MM.1S (cell line): ENCODE measurements around the gene PIGC.

Source experiments
- DNase-seq: peaks from one replicate; pipeline ENCODE4 v3.0.0-alpha.2; 2015
- H2AFZ ChIP-seq: fragments of 300-600 bp; sonication (generic); 2 replicates; pipeline ENCODE4 v1.6.0; 2016; ENCODE audit warnings: antibody characterized with exemption, low read length
- H3F3A ChIP-seq: fragments of 300-600 bp; sonication (generic); 2 replicates; pipeline ENCODE4 v1.6.1; 2016; ENCODE audit warnings: mild to moderate bottlenecking, antibody characterized with exemption, low read length, moderate library complexity, mixed read lengths; ENCODE audit not compliant: insufficient read depth
- H3K27ac ChIP-seq: fragments of 300-600 bp; sonication (generic); 2 replicates; pipeline ENCODE4 v1.5.1; 2016; ENCODE audit warnings: mild to moderate bottlenecking, low read length
- H3K27me3 ChIP-seq: fragments of 300-600 bp; sonication (generic); replicated peaks from 2 replicates; pipeline ENCODE4 v1.6.0; 2016; ENCODE audit warnings: low read length; ENCODE audit not compliant: insufficient read depth
- H3K36me3 ChIP-seq: fragments of 300-600 bp; sonication (generic); replicated peaks from 2 replicates; pipeline ENCODE4 v1.6.1; 2016; ENCODE audit warnings: mild to moderate bottlenecking, low read length, mixed read lengths; ENCODE audit not compliant: insufficient read depth
- H3K4me1 ChIP-seq: fragments of 300-600 bp; sonication (generic); 2 replicates; pipeline ENCODE4 v1.6.1; 2016; ENCODE audit warnings: low read length, mixed read lengths
- H3K4me2 ChIP-seq: fragments of 300-600 bp; sonication (generic); 2 replicates; pipeline ENCODE4 v1.6.0; 2016; ENCODE audit warnings: low read depth, low read length
- H3K4me3 ChIP-seq: fragments of 300-600 bp; sonication (generic); 2 replicates; pipeline ENCODE4 v1.5.1; 2016; ENCODE audit warnings: low read length, mixed read lengths
- H3K79me2 ChIP-seq: fragments of 300-600 bp; sonication (generic); 2 replicates; pipeline ENCODE4 v1.6.1; 2016; ENCODE audit warnings: mixed run types, low read length, mixed read lengths
- H3K9ac ChIP-seq: fragments of 300-600 bp; sonication (generic); 2 replicates; pipeline ENCODE4 v1.6.1; 2016; ENCODE audit warnings: low read length, mixed read lengths
- H3K9me2 ChIP-seq: fragments of 300-600 bp; sonication (generic); replicated peaks from 2 replicates; pipeline ENCODE4 v1.6.1; 2016; ENCODE audit warnings: mild to moderate bottlenecking, low read length, mixed read lengths; ENCODE audit not compliant: insufficient read depth
- H3K9me3 ChIP-seq: fragments of 300-600 bp; sonication (generic); replicated peaks from 2 replicates; pipeline ENCODE4 v1.6.1; 2016; ENCODE audit warnings: mild to moderate bottlenecking, low read length, mixed read lengths; ENCODE audit not compliant: insufficient read depth
- H4K20me1 ChIP-seq: fragments of 300-600 bp; sonication (generic); 2 replicates; pipeline ENCODE4 v1.6.1; 2016; ENCODE audit warnings: mild to moderate bottlenecking, low read length, moderate library complexity, mixed read lengths; ENCODE audit not compliant: insufficient read depth
- EZH2 ChIP-seq: fragments of 300-600 bp; sonication (generic); optimal IDR thresholded peaks from 2 replicates; pipeline ENCODE3; 2017; ENCODE audit warnings: low read depth, mild to moderate bottlenecking, antibody characterized with exemption, low read length, mixed read lengths
- EZH2phosphoT487 ChIP-seq: fragments of 300-600 bp; sonication (generic); IDR thresholded peaks from 2 replicates; pipeline ENCODE4 v1.6.1; 2018; ENCODE audit warnings: antibody characterized with exemption, low read length
- TF ChIP-seq, protein P1 (sequence below): fragments of 300-600 bp; sonication (generic); IDR thresholded peaks from 2 replicates; pipeline ENCODE4 v1.5.1; 2016; ENCODE audit warnings: antibody characterized with exemption, low read length, mixed read lengths

PIGC gene

DNA sequence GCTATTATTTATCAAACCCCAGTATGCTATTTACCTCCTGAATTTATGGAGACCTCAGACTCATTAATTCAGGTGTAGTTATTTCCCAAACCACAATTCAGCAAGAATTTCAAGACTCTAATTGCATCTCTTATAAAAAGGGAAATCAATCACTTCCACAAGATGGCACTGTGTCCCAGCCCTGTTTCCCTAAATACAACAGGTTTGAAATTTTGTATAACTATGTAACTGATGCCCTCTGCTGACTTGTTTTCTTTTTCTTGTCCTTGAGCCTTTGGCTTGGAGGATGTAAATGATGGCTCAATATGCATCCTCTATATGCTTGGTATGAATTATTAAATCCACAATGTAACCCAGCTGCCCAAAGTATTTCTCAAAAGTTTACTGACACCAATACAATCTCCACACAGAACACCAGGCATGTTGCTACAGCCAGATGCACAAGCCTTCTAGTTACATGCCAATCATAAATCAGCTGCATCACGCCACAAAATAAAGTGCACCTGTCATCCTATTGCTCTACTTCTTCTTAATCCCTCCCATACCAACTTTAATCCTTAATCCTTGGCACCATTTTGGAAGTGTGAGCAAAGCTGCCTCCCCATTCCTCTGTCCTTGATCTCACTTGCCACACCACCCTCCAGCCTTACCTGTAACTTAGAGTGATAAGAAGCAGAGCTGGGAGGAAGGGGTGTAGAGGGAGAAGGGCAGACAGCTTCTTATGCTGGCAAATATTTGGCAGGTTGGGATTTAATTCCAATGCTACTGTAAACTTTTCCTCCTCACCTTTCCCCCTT lies 14.3 kb downstream of the PIGC start:
- Histone ChIP-seq H3F3A (no peaks in the 10 kb centered on the region), H4K20me1 (no peaks in the 10 kb centered on the region; the same call in 1 of the 2 replicates), H3K79me2 (no peaks in the 10 kb centered on the region), H3K9me2 (no peaks in the 10 kb centered on the region), H3K4me3 (no peak overlapping the region), H3K4me1 (peaks cover 6% of the 10 kb centered on the region; the same call in 1 of the 2 replicates), H3K27me3 (no peaks in the 10 kb centered on the region), H3K4me2 (no peak overlapping the region), H3K9ac (no peak overlapping the region), H3K9me3 (no peaks in the 10 kb centered on the region), H3K27ac (no peak overlapping the region), H2AFZ (no peak overlapping the region), H3K36me3 (no peaks in the 10 kb centered on the region)
- TF ChIP-seq, protein P1, sequence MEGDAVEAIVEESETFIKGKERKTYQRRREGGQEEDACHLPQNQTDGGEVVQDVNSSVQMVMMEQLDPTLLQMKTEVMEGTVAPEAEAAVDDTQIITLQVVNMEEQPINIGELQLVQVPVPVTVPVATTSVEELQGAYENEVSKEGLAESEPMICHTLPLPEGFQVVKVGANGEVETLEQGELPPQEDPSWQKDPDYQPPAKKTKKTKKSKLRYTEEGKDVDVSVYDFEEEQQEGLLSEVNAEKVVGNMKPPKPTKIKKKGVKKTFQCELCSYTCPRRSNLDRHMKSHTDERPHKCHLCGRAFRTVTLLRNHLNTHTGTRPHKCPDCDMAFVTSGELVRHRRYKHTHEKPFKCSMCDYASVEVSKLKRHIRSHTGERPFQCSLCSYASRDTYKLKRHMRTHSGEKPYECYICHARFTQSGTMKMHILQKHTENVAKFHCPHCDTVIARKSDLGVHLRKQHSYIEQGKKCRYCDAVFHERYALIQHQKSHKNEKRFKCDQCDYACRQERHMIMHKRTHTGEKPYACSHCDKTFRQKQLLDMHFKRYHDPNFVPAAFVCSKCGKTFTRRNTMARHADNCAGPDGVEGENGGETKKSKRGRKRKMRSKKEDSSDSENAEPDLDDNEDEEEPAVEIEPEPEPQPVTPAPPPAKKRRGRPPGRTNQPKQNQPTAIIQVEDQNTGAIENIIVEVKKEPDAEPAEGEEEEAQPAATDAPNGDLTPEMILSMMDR: peak; percentile 83
- TF ChIP-seq EZH2phosphoT487: no peak
- DNase-seq: peak; percentile 65

DNA sequence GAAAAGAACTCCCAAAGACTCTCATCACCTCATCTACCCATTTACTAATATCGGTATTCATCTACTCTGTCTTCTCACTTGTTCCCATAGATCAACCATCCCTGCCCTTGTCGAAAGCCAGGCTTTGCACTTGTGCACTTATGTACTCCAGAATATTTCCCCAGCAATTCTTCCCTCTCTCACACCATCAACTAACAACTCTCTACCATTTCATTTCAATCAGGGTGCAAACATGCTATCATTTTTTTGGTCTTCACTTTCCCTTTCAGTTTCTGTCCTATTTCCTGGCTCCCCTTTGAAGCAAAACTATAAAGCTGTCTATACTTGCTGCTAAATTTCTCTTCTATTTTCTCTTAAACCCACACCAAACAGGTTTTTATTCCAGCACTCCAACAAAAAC lies 16.7 kb downstream of the PIGC start:
- no peaks in the 10 kb centered on the region for H3F3A ChIP-seq
- H4K20me1 ChIP-seq: no peaks in the 10 kb centered on the region; the same call in 1 of the 2 replicates
- no peak overlapping the region for H3K4me2 ChIP-seq
- no peak overlapping the region for H2AFZ ChIP-seq
- no peaks in the 10 kb centered on the region for H3K36me3 ChIP-seq
- TF ChIP-seq EZH2phosphoT487: no peak
- no peak for TF ChIP-seq EZH2
- TF ChIP-seq, protein P1: no peak
- no peaks in the 10 kb centered on the region for H3K79me2 ChIP-seq
- DNase-seq: no peak
- no peak overlapping the region for H3K9ac ChIP-seq
- H3K4me1 ChIP-seq: peaks cover 6% of the 10 kb centered on the region; the same call in 1 of the 2 replicates
- H3K27ac ChIP-seq: no peak overlapping the region
- H3K9me2 ChIP-seq: no peaks in the 10 kb centered on the region
- H3K4me3 ChIP-seq: no peak overlapping the region
- no peaks in the 10 kb centered on the region for H3K9me3 ChIP-seq
- no peaks in the 10 kb centered on the region for H3K27me3 ChIP-seq

DNA sequence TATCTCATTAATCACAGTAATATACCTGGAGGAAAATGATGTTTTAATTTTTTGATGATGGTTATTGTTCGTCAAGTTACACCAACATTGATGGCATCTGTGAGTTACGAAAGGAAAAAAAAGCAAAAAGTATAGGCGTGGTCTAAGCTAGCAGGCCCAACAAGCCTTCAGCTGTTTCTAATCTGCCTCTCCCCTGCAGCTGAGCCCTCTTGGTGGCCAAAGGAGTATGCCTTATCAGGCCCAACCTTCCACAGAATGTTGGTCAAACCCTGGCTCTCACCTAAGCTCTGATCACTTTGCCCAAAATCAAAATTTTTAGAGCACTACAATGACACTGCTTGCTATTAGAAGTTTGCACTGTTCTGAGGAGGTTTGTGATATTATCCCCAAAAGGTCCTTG lies 18.5 kb downstream of the PIGC start:
- no peak for TF ChIP-seq EZH2phosphoT487
- no peak for TF ChIP-seq EZH2
- TF ChIP-seq, protein P1: no peak
- H3K9me2 ChIP-seq: no peaks in the 10 kb centered on the region
- H2AFZ ChIP-seq: no peak overlapping the region
- no peaks in the 10 kb centered on the region; the same call in 1 of the 2 replicates for H4K20me1 ChIP-seq
- H3K9me3 ChIP-seq: no peaks in the 10 kb centered on the region
- peaks cover 6% of the 10 kb centered on the region; the same call in 1 of the 2 replicates for H3K4me1 ChIP-seq
- H3K79me2 ChIP-seq: no peaks in the 10 kb centered on the region
- H3K36me3 ChIP-seq: no peaks in the 10 kb centered on the region
- H3K9ac ChIP-seq: no peak overlapping the region
- no peaks in the 10 kb centered on the region for H3F3A ChIP-seq
- H3K4me3 ChIP-seq: no peak overlapping the region
- no peak for DNase-seq
- H3K4me2 ChIP-seq: no peak overlapping the region
- H3K27me3 ChIP-seq: no peaks in the 10 kb centered on the region
- H3K27ac ChIP-seq: no peak overlapping the region
